Immature natural killer cell (primary cell): ENCODE data around the gene VRK2. TPM values are rescaled to one million over a fixed set of nuclear protein-coding genes. Genes with fewer than 3 reads are reported as not detected.

Source experiments
- DNase-seq, 3 donors: peaks; one replicate each; pipeline ENCODE4 v3.0.0; 2022; ENCODE audit warnings: mixed read lengths in 1 of 3
- H3K27ac Mint-ChIP-seq, 6 donors: one replicate each; pipeline ENCODE4 v1.8.0; 2020; ENCODE audit warnings: mixed read lengths in 6 of 6, mild to moderate bottlenecking in 5 of 6, inconsistent platforms in 4 of 6, moderate library complexity in 3 of 6
- H3K27me3 Mint-ChIP-seq, 3 donors: one replicate each; pipeline ENCODE4 v1.8.0; 2020 to 2021; ENCODE audit warnings: low read depth in 3 of 3, mild to moderate bottlenecking in 3 of 3, mixed read lengths in 3 of 3, moderate library complexity in 3 of 3, inconsistent platforms in 1 of 3
- H3K36me3 Mint-ChIP-seq, 3 donors: one replicate each; pipeline ENCODE4 v1.8.0; 2020; ENCODE audit warnings: mixed read lengths in 3 of 3, inconsistent platforms in 2 of 3, mild to moderate bottlenecking in 2 of 3
- H3K4me1 Mint-ChIP-seq, 2 donors: one replicate each; pipeline ENCODE4 v1.8.0; 2020; ENCODE audit warnings: inconsistent platforms in 2 of 2, mild to moderate bottlenecking in 2 of 2, mixed read lengths in 2 of 2, moderate library complexity in 1 of 2
- H3K4me3 Mint-ChIP-seq, 5 donors: one replicate each; pipeline ENCODE4 v1.8.0; 2020; ENCODE audit warnings: mild to moderate bottlenecking in 5 of 5, mixed read lengths in 5 of 5, inconsistent platforms in 3 of 5, moderate library complexity in 3 of 5
- H3K9me3 Mint-ChIP-seq, 6 donors: one replicate each; pipeline ENCODE4 v1.8.0; 2020; ENCODE audit warnings: mild to moderate bottlenecking in 6 of 6, mixed read lengths in 6 of 6, inconsistent platforms in 4 of 6, moderate library complexity in 3 of 6
- polyA plus RNA-seq, 3 donors: library from polyadenylated mRNA; unstranded; fragments of 300-500 nt; fragmentation: Illumina TruSeq; gene quantifications; one replicate each; pipeline ENCODE4 v1.2.3, GENCODE V29; 2021

Gene VRK2
- polyA plus RNA-seq, 3 donors from 2014 or later = 18.7 to 32.4 (median 26.0) TPM

DNA sequence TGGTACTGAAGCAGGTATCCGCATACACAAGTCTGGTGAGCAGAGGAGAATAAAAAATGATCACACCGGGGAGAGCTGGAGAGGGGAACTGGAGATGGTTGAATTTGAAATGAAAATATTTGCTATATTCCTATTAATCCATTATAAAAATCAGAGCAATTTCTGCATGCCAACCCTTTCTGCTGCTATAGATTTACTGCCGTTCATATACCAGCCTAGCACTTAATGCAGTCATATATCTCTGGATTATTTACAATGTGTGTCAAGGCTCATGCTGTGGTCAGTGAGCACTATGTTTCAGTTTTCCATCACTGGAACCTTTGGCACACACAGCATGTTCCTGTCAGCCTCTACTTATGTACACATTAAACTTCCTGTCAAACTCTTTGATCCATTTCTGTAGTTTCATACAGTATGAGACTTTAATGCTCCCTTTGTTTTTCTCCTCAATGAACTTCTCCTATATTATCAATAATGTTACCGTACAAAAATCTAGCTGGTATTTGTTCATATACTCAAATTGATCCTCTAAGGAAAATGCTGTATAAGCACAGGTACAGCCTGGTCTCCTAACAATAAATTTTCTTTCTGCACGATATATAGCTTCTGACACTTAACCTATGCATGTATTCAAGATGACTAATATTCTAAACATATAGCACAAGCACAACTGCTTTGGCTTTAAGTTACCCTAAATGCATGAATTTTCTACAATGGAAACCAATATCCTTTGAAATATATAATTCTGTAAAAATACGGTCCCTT, 157.8 kb downstream of the VRK2 start:
- peaks cover 0 to 13% (median 9%) of the 10 kb centered on the region in 3 donors for H3K36me3 Mint-ChIP-seq
- H3K4me1 Mint-ChIP-seq = no peaks in the 10 kb centered on the region
- H3K4me3 Mint-ChIP-seq = no peak overlapping the region
- H3K27ac Mint-ChIP-seq = no peak overlapping the region
- no peak for DNase-seq
- H3K27me3 Mint-ChIP-seq = no peaks in the 10 kb centered on the region
- H3K9me3 Mint-ChIP-seq = no peaks in the 10 kb centered on the region

DNA sequence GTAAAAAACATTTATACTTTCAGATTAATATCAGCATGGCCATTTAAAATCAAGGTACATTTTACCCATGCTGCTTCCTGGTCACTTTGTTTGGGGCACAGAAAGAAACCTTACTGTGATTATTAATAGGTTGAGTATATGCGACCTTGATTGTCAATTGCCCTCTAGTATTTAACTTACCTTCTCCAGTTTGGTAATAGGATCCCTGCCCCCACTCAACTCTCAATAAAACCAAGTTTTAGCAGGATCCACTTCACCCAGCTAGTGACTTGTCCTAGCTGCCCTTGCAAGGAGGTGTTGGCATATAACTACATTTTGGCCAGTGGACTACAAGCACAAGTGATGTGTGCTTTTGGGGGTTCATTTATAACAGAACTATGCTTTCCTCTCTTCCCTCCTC, 160.2 kb downstream of the VRK2 start:
- H3K27ac Mint-ChIP-seq = peak overlapping the region in 1 of 6 donors; percentile 28
- no peak overlapping the region for H3K4me3 Mint-ChIP-seq
- DNase-seq = no peak
- H3K27me3 Mint-ChIP-seq = no peaks in the 10 kb centered on the region
- no peaks in the 10 kb centered on the region for H3K4me1 Mint-ChIP-seq
- H3K36me3 Mint-ChIP-seq = peaks cover 16 to 30% (median 24%) of the 10 kb centered on the region in 3 donors
- peaks cover 0 to 11% (median 3%) of the 10 kb centered on the region in 6 donors for H3K9me3 Mint-ChIP-seq

- no peak for DNase-seq
- peaks cover 20 to 34% (median 28%) of the 10 kb centered on the region in 3 donors for H3K36me3 Mint-ChIP-seq
- peak overlapping the region in 1 of 6 donors; percentile 54 for H3K27ac Mint-ChIP-seq
- peaks cover 0 to 11% (median 4%) of the 10 kb centered on the region in 6 donors for H3K9me3 Mint-ChIP-seq
- H3K4me3 Mint-ChIP-seq = no peak overlapping the region
- no peaks in the 10 kb centered on the region for H3K4me1 Mint-ChIP-seq
- no peaks in the 10 kb centered on the region for H3K27me3 Mint-ChIP-seq
Measured at GRCh38 chr2:58207189-58207588, 160.6 kb downstream of the VRK2 start.

Other genes starting within 250 kb of the VRK2 start
- 1 to 10 TPM; 4.9 to 8.7 (median 5.4) TPM for gene FANCL, start 194.5 kb downstream of the VRK2 start, polyA plus RNA-seq